ENCODE results near the gene NNMT. TPM values are rescaled to one million over a fixed set of nuclear protein-coding genes. Genes with fewer than 3 reads are reported as not detected.

NNMT gene
- total and polyA plus RNA-seq, 2 donors (not counting 1 experiment from before 2014, with no cell fraction given): not detected

GRCh38 chr11:114277637-114278341, 18.4 kb upstream of the NNMT start:
- CTCF ChIA-PET: interaction anchor here (1.2 kb wide), 1 partner anchor 10 kb away, joined by 5 read pairs; no protein-coding TSS in a partner anchor
- no peak for DNase-seq

More at GRCh38 chr11:114277637-114278341, 18.4 kb upstream of the NNMT start:
- Mint-ChIP-seq H3K9me3 (ENCODE audit: insufficient read depth) (no peaks in the 10 kb centered on the region), H3K27ac (no peak overlapping the region), H3K27me3 (peaks cover 57% of the 10 kb centered on the region), H3K4me3 (no peak overlapping the region), H3K4me1 (no peaks in the 10 kb centered on the region)
- Histone ChIP-seq H3K27ac (ENCODE audit: low read length in 2 of 2) (no peak overlapping the region), H2AFZ (ENCODE audit: insufficient read depth, low read depth, low read length, poor library complexity, severe bottlenecking) (no peak overlapping the region), H3K9ac (ENCODE audit: low read length) (no peak overlapping the region), H4K20me1 (ENCODE audit: control insufficient read depth, insufficient read depth, low read length, poor library complexity, severe bottlenecking) (no peaks in the 10 kb centered on the region), H3K36me3 (replicated peaks in 1 of 2; ENCODE audit: control extremely low read depth in 1 of 2, control insufficient read depth in 1 of 2, extremely low read depth in 1 of 2, insufficient read depth in 2 of 2, low read length in 1 of 2) (no peaks in the 10 kb centered on the region), H3K79me2 (ENCODE audit: control insufficient read depth, insufficient read depth, low read length) (no peaks in the 10 kb centered on the region), H3K27me3 (replicated peaks in 1 of 4; ENCODE audit: control extremely low read depth in 1 of 4, control insufficient read depth in 3 of 4, insufficient read depth in 4 of 4, low read length in 3 of 4) (peaks cover 0 to 21% (median 9%) of the 10 kb centered on the region in 4 experiments), H3K9me3 (ENCODE audit: control extremely low read depth in 1 of 3, control insufficient read depth in 2 of 3, insufficient read depth in 1 of 3, low read length in 2 of 3) (no peaks in the 10 kb centered on the region), H3K4me2 (replicated peaks; ENCODE audit: low read depth, low read length, poor library complexity, severe bottlenecking) (no peak overlapping the region), H3K4me1 (ENCODE audit: control insufficient read depth in 2 of 2, insufficient read depth in 2 of 2, low read length in 2 of 2) (no peaks in the 10 kb centered on the region), H3K4me3 (ENCODE audit: control extremely low read depth in 1 of 5, extremely low read depth in 1 of 5, insufficient read depth in 1 of 5, low read depth in 2 of 5, low read length in 4 of 5) (no peak overlapping the region)
- TF ChIP-seq EZH2 (IDR thresholded peaks at IDR 0.05; ENCODE audit: borderline replicate concordance, insufficient read depth, low read depth, low read length, poor library complexity, severe bottlenecking) (no peak), CTCF (IDR thresholded peaks at IDR 0.05) (no peak)
- intact Hi-C loops (cut with micrococcal nuclease): no loop called here
- POLR2A ChIA-PET: no interaction called here
- ATAC-seq (ENCODE audit: low read depth): no peak
- 96% methylated on average over 6 of the region's 11 CpGs for WGBS (ENCODE audit: insufficient coverage)

Data from B cell (primary cell).